Body of pancreas (tissue), 4 donors: ENCODE data around the gene KRT1. TPM values are rescaled to one million over a fixed set of nuclear protein-coding genes. Genes with fewer than 3 reads are reported as not detected.

Source experiments
- ATAC-seq: fragments of 150-250 bp; one replicate; pipeline ENCODE4 v1.9.1; 2016
- DNase-seq, 4 donors: peaks; one replicate each; pipeline ENCODE4 v3.0.0-alpha.2; 2019
- H3K27ac ChIP-seq, 4 donors: fragments of 200-600 bp; sonication (generic); 1 replicate in 3 of 4; 2 replicates in 1 of 4; pipeline versions ENCODE4 v1.5.1 to v1.6.1; 2016 to 2019; ENCODE audit warnings: mild to moderate bottlenecking in 1 of 4, mixed read lengths in 1 of 4, moderate library complexity in 1 of 4
- H3K27me3 ChIP-seq, 2 donors: fragments of 200-600 bp; sonication (generic); one replicate each; pipeline ENCODE4 v1.6.0; 2016; ENCODE audit warnings: mild to moderate bottlenecking in 1 of 2
- H3K36me3 ChIP-seq, 2 donors: fragments of 200-600 bp; sonication (generic); replicated peaks in 1 of 2; 2 replicates each; pipeline ENCODE4 v1.5.1; 2016; ENCODE audit warnings: low read depth in 2 of 2; ENCODE audit not compliant: insufficient read depth in 1 of 2
- H3K4me1 ChIP-seq: fragments of 200-600 bp; sonication (generic); one replicate; pipeline ENCODE4 v1.6.0; 2016
- H3K4me3 ChIP-seq, 2 donors: fragments of 200-600 bp; sonication (generic); 1 replicate in 1 of 2; 2 replicates in 1 of 2; pipeline ENCODE4 v1.5.1; 2016 to 2019
- H3K9me3 ChIP-seq, 3 donors: fragments of 200-600 bp; sonication (generic); 1 replicate in 2 of 3; 2 replicates in 1 of 3; pipeline ENCODE4 v1.5.1; 2016
- CTCF ChIP-seq, 7 experiments: fragments of 450-650 bp in 4 of 7; fragments of 200-600 bp in 3 of 7; sonication (generic) in 3 of 7; IDR thresholded peaks; one replicate each; pipeline ENCODE4 v1.5.1; 2016 to 2019; ENCODE audit warnings: antibody characterized with exemption in 7 of 7
- POLR2A ChIP-seq, 3 donors: fragments of 450-650 bp; IDR thresholded peaks; one replicate each; pipeline ENCODE4 v1.6.1; 2016; ENCODE audit warnings: antibody characterized with exemption in 3 of 3, mild to moderate bottlenecking in 2 of 3
- WGBS, 2 donors: methylation state at CpG; one replicate each; pipeline ENCODE4 v1.1.5; 2017; 5-methylcytosine and 5-hydroxymethylcytosine counted together
- intact Hi-C: fragments of 100-400 bp; cut with DNase I; formaldehyde crosslinking; loops from one replicate; pipeline ENCODE4 v1.15.1; 2023
- total RNA-seq, 2 donors: library from RNA; depleted of rRNA; stranded (reverse); fragments of >200 nt; gene quantifications; one replicate each; pipeline ENCODE4 v1.1.0, GENCODE V29; 2016

The KRT1 gene
- total RNA-seq, result not detected

- Histone ChIP-seq H3K4me1 (no peaks in the 10 kb centered on the region), H3K27ac (no peak within 1 kb of the TSS), H3K9me3 (no peaks in the 10 kb centered on the region), H3K36me3 (no peaks in the 10 kb centered on the region), H3K27me3 (no peaks in the 10 kb centered on the region), H3K4me3 (no peak within 1 kb of the TSS)
- ATAC-seq, result no peak
- DNase-seq, result no peak
- intact Hi-C loops, result no loop called here
- 65 to 87% methylated on average over 3 of the region's 3 CpGs for WGBS, 2 donors
- TF ChIP-seq POLR2A (IDR thresholded peaks at IDR 0.05) (no peak), CTCF (IDR thresholded peaks at IDR 0.05) (no peak)
Measured at GRCh38 chr12:52680363-52680762, at the start of gene KRT1. TSS of gene KRT1 (minus strand) at chr12:52680407. CDS start at chr12:52680348, 59 bp downstream.

- intact Hi-C loops, result no loop called here
- Histone ChIP-seq H3K4me1 (no peaks in the 10 kb centered on the region), H3K27ac (no peak overlapping the region), H3K9me3 (no peaks in the 10 kb centered on the region), H3K4me3 (no peak overlapping the region), H3K36me3 (no peaks in the 10 kb centered on the region), H3K27me3 (no peaks in the 10 kb centered on the region)
- ATAC-seq, result no peak
- no peak for DNase-seq
- WGBS, 2 donors, result 59 to 68% methylated on average over 9 of the region's 10 CpGs
- TF ChIP-seq CTCF (IDR thresholded peaks at IDR 0.05) (no peak), POLR2A (IDR thresholded peaks at IDR 0.05) (no peak)
Measured at GRCh38 chr12:52729147-52729546, 48.9 kb upstream of the KRT1 start.

DNA sequence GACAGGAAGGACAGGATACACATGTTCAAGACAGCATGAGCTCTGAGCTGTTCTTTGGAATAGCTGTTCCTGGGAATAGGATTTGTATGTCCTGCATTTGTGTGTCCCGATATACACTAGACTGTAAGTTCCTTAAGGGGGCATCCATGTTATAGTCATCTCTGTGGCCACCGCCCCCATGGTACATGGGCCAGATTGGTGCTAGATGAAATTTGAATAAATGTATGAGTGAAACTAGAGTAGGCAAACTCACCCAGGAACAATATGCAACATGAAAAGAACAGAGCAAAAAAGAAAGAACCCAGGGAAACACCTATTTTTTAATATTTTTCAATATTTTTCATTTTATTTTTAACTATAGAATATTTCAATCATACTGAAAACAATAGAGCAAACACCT lies 48.2 kb upstream of the KRT1 start:
- TF ChIP-seq CTCF (IDR thresholded peaks at IDR 0.05) (no peak), POLR2A (IDR thresholded peaks at IDR 0.05) (no peak)
- H3K4me1 ChIP-seq, result no peaks in the 10 kb centered on the region
- ATAC-seq (no peak), DNase-seq (no peak)
- H3K27me3 ChIP-seq, result no peaks in the 10 kb centered on the region
- H3K9me3 ChIP-seq, result no peaks in the 10 kb centered on the region
- 71 to 77% methylated on average over 2 of the region's 2 CpGs for WGBS, 2 donors
- H3K27ac ChIP-seq, result no peak overlapping the region
- H3K36me3 ChIP-seq, result no peaks in the 10 kb centered on the region
- intact Hi-C loops, result no loop called here
- no peak overlapping the region for H3K4me3 ChIP-seq

GRCh38 chr12:52727037-52727436 lies 46.8 kb upstream of the KRT1 start:
- ATAC-seq (no peak), DNase-seq (no peak)
- no peaks in the 10 kb centered on the region for H3K9me3 ChIP-seq
- no peaks in the 10 kb centered on the region for H3K4me1 ChIP-seq
- no peak overlapping the region for H3K27ac ChIP-seq
- no peaks in the 10 kb centered on the region for H3K27me3 ChIP-seq
- intact Hi-C loops, result no loop called here
- H3K36me3 ChIP-seq, result no peaks in the 10 kb centered on the region
- 54 to 62% methylated on average over 4 of the region's 4 CpGs for WGBS, 2 donors
- TF ChIP-seq CTCF (IDR thresholded peaks at IDR 0.05) (no peak), POLR2A (IDR thresholded peaks at IDR 0.05) (no peak)
- no peak overlapping the region for H3K4me3 ChIP-seq

- TF ChIP-seq POLR2A (IDR thresholded peaks at IDR 0.05), result no peak
- TF ChIP-seq CTCF (IDR thresholded peaks at IDR 0.05), result no peak
- no peaks in the 10 kb centered on the region for H3K27me3 ChIP-seq
- no peaks in the 10 kb centered on the region for H3K4me1 ChIP-seq
- DNase-seq, result no peak
- no peaks in the 10 kb centered on the region for H3K9me3 ChIP-seq
- no peaks in the 10 kb centered on the region for H3K36me3 ChIP-seq
- intact Hi-C loops, result no loop called here
- WGBS, 2 donors, result 42 to 44% methylated on average over 2 of the region's 2 CpGs
- no peak overlapping the region for H3K4me3 ChIP-seq
- no peak overlapping the region for H3K27ac ChIP-seq
- ATAC-seq, result no peak
Measured at GRCh38 chr12:52726451-52726850, 46.2 kb upstream of the KRT1 start.
